K562 (cell line): ENCODE data around the gene SLC10A3. TPM values are rescaled to one million over a fixed set of nuclear protein-coding genes. Genes with fewer than 3 reads are reported as not detected.
A peak's percentile ranks its signal among the peaks of the same experiment; 100 is the strongest.

Experiments used
- ILK ChIP-seq: fragments of 450-650 bp; IDR thresholded peaks from 2 replicates; pipeline ENCODE4 v1.6.1; 2016; ENCODE audit warnings: missing genetic modification characterization, low read depth, mild to moderate bottlenecking, missing compliant biosample characterization, moderate library complexity, borderline replicate concordance
- KAT7 ChIP-seq: sonication (generic); formaldehyde crosslinking; IDR thresholded peaks from 2 replicates; pipeline ENCODE4 v1.8.0; 2022; ENCODE audit warnings: missing genetic modification reagents, mild to moderate bottlenecking, borderline replicate concordance
- MCM7 ChIP-seq, 2 experiments: fragments of 450-650 bp; IDR thresholded peaks; 2 replicates each; pipeline ENCODE4 v1.6.1; 2016 to 2018
- TAL1 ChIP-seq: fragments of 450-650 bp; IDR thresholded peaks from 2 replicates; pipeline ENCODE4 v1.6.1; 2016; ENCODE audit warnings: mild to moderate bottlenecking
- TCF7 ChIP-seq: sonication (generic); IDR thresholded peaks from 2 replicates; pipeline ENCODE4 v1.6.1; 2016; ENCODE audit warnings: antibody characterized with exemption, borderline replicate concordance
- ZBTB49 ChIP-seq: sonication (generic); formaldehyde crosslinking; IDR thresholded peaks from 2 replicates; pipeline ENCODE4 v1.8.0; 2022; ENCODE audit warnings: missing genetic modification reagents, mild to moderate bottlenecking, borderline replicate concordance
- ZNF511 ChIP-seq: sonication (generic); formaldehyde crosslinking; IDR thresholded peaks from 2 replicates; pipeline ENCODE4 v1.8.0; 2022; ENCODE audit warnings: mild to moderate bottlenecking, missing genetic modification reagents
- ZSCAN29 ChIP-seq: fragments of 450-650 bp; IDR thresholded peaks from 2 replicates; pipeline ENCODE4 v1.6.1; 2017
- polyA plus RNA-seq, 8 experiments: library from polyadenylated mRNA; depleted of rRNA in 4 of 8; stranded (reverse) in 5 of 8; unstranded in 3 of 8; fragments of >200 nt; fragmentation: Nextera tagmentation in 2 of 8; fragmentation: Illumina TruSeq in 1 of 8; extraction: Ambion mirVana in 2 of 8; extraction: Trizol in 1 of 8; gene quantifications; 2 replicates each; pipeline versions ENCODE4 v1.2.1 to v1.2.3, GENCODE V29; 2011 to 2014; ENCODE audit warnings: inconsistent platforms in 1 of 8, missing spikeins in 1 of 8
- total RNA-seq, 7 experiments: library from RNA; depleted of rRNA in 6 of 7; stranded (reverse); fragments of >200 nt in 6 of 7; fragmentation: Illumina TruSeq in 2 of 7; extraction: Trizol in 2 of 7; gene quantifications; 2 replicates each; pipeline versions ENCODE4 v1.2.1 to v1.2.3, GENCODE V29; 2011 to 2021; ENCODE audit warnings: low replicate concordance in 1 of 7
- TF ChIP-seq, protein P1 (sequence below): IDR thresholded peaks from 3 replicates; pipeline ENCODE4 v1.6.1; 2011; ENCODE audit warnings: borderline replicate concordance, mild to moderate bottlenecking, moderate library complexity; ENCODE audit not compliant: insufficient read length; ENCODE audit errors: extremely low read depth
- TF ChIP-seq, protein P2 (sequence below): fragments of 450-650 bp; IDR thresholded peaks from one replicate; pipeline ENCODE4 v1.6.1; 2018; ENCODE audit warnings: mild to moderate bottlenecking, moderate library complexity; ENCODE audit not compliant: partially characterized antibody
- TF ChIP-seq, protein P3 (sequence below): fragments of 450-650 bp; IDR thresholded peaks from 2 replicates; pipeline ENCODE4 v1.6.1; 2016; ENCODE audit warnings: mild to moderate bottlenecking
- TF ChIP-seq, protein P4 (sequence below): IDR thresholded peaks from 2 replicates; pipeline ENCODE4 v1.6.1; 2011; ENCODE audit not compliant: insufficient read length; ENCODE audit errors: extremely low read depth
- TF ChIP-seq, protein P5 (sequence below): IDR thresholded peaks from 2 replicates; pipeline ENCODE4 v1.6.1; 2012; ENCODE audit warnings: low read depth, low read length, improper control_type of control experiment, borderline replicate concordance

Gene SLC10A3
- total and polyA plus RNA-seq, 9 of the 15 experiments (the other 6 are each of a cell fraction or from before 2014, with no cell fraction given), result 5.2 to 30.6 (median 16.7) TPM

GRCh38 chrX:154478728-154479622, 11.5 kb downstream of the SLC10A3 start, which contains the start of gene LAGE3 (continued):
- TF ChIP-seq, protein P1, sequence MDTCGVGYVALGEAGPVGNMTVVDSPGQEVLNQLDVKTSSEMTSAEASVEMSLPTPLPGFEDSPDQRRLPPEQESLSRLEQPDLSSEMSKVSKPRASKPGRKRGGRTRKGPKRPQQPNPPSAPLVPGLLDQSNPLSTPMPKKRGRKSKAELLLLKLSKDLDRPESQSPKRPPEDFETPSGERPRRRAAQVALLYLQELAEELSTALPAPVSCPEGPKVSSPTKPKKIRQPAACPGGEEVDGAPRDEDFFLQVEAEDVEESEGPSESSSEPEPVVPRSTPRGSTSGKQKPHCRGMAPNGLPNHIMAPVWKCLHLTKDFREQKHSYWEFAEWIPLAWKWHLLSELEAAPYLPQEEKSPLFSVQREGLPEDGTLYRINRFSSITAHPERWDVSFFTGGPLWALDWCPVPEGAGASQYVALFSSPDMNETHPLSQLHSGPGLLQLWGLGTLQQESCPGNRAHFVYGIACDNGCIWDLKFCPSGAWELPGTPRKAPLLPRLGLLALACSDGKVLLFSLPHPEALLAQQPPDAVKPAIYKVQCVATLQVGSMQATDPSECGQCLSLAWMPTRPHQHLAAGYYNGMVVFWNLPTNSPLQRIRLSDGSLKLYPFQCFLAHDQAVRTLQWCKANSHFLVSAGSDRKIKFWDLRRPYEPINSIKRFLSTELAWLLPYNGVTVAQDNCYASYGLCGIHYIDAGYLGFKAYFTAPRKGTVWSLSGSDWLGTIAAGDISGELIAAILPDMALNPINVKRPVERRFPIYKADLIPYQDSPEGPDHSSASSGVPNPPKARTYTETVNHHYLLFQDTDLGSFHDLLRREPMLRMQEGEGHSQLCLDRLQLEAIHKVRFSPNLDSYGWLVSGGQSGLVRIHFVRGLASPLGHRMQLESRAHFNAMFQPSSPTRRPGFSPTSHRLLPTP, result no peak
- TF ChIP-seq ILK (tag), result no peak
- peak; percentile 71; the same call in 1 of the 2 replicates for TF ChIP-seq ZNF511 (CRISPR knock-in tag)
- TF ChIP-seq KAT7, result no peak
- no peak for TF ChIP-seq TCF7
- TF ChIP-seq, protein P2, sequence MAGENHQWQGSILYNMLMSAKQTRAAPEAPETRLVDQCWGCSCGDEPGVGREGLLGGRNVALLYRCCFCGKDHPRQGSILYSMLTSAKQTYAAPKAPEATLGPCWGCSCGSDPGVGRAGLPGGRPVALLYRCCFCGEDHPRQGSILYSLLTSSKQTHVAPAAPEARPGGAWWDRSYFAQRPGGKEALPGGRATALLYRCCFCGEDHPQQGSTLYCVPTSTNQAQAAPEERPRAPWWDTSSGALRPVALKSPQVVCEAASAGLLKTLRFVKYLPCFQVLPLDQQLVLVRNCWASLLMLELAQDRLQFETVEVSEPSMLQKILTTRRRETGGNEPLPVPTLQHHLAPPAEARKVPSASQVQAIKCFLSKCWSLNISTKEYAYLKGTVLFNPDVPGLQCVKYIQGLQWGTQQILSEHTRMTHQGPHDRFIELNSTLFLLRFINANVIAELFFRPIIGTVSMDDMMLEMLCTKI, result no peak
- TF ChIP-seq, protein P3, sequence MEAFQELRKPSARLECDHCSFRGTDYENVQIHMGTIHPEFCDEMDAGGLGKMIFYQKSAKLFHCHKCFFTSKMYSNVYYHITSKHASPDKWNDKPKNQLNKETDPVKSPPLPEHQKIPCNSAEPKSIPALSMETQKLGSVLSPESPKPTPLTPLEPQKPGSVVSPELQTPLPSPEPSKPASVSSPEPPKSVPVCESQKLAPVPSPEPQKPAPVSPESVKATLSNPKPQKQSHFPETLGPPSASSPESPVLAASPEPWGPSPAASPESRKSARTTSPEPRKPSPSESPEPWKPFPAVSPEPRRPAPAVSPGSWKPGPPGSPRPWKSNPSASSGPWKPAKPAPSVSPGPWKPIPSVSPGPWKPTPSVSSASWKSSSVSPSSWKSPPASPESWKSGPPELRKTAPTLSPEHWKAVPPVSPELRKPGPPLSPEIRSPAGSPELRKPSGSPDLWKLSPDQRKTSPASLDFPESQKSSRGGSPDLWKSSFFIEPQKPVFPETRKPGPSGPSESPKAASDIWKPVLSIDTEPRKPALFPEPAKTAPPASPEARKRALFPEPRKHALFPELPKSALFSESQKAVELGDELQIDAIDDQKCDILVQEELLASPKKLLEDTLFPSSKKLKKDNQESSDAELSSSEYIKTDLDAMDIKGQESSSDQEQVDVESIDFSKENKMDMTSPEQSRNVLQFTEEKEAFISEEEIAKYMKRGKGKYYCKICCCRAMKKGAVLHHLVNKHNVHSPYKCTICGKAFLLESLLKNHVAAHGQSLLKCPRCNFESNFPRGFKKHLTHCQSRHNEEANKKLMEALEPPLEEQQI, result no peak
- no peak for TF ChIP-seq ZSCAN29
- TF ChIP-seq TAL1, result no peak
- TF ChIP-seq, protein P4, sequence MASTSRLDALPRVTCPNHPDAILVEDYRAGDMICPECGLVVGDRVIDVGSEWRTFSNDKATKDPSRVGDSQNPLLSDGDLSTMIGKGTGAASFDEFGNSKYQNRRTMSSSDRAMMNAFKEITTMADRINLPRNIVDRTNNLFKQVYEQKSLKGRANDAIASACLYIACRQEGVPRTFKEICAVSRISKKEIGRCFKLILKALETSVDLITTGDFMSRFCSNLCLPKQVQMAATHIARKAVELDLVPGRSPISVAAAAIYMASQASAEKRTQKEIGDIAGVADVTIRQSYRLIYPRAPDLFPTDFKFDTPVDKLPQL, result no peak
- TF ChIP-seq MCM7 (IDR thresholded peaks at IDR 0.05), result no peak
- TF ChIP-seq, protein P5, sequence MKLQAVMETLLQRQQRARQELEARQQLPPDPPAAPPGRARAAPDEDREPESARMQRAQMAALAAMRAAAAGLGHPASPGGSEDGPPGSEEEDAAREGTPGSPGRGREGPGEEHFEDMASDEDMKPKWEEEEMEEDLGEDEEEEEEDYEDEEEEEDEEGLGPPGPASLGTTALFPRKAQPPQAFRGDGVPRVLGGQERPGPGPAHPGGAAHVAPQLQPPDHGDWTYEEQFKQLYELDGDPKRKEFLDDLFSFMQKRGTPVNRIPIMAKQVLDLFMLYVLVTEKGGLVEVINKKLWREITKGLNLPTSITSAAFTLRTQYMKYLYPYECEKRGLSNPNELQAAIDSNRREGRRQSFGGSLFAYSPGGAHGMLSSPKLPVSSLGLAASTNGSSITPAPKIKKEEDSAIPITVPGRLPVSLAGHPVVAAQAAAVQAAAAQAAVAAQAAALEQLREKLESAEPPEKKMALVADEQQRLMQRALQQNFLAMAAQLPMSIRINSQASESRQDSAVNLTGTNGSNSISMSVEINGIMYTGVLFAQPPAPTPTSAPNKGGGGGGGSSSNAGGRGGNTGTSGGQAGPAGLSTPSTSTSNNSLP, result no peak
- no peak for TF ChIP-seq ZBTB49 (CRISPR knock-in tag)
